Glutamatergic neuron (in vitro differentiated cells): ENCODE results near the gene SLAMF7. TPM values are rescaled to one million over a fixed set of nuclear protein-coding genes. Genes with fewer than 3 reads are reported as not detected.
"Not testable (repeated sequence)": the region's sequence is repeated elsewhere in the genome, so short reads cannot be mapped to it uniquely, and the experiment has no call there.

Experiments
- DNase-seq: peaks from one replicate; pipeline ENCODE4 v3.0.0; 2022
- H3K27ac Mint-ChIP-seq: one replicate; pipeline ENCODE4 v1.8.0; 2020; ENCODE audit warnings: mild to moderate bottlenecking, mixed read lengths, inconsistent platforms; ENCODE audit not compliant: unreplicated experiment
- H3K27me3 Mint-ChIP-seq: one replicate; pipeline ENCODE4 v1.8.0; 2020; ENCODE audit warnings: mild to moderate bottlenecking, moderate library complexity, mixed read lengths, inconsistent platforms; ENCODE audit not compliant: unreplicated experiment
- H3K36me3 Mint-ChIP-seq: one replicate; pipeline ENCODE4 v1.8.0; 2020; ENCODE audit warnings: mild to moderate bottlenecking, mixed read lengths, inconsistent platforms; ENCODE audit not compliant: unreplicated experiment
- H3K4me1 Mint-ChIP-seq: one replicate; pipeline ENCODE4 v1.8.0; 2020; ENCODE audit warnings: mild to moderate bottlenecking, low read depth, mixed read lengths, inconsistent platforms; ENCODE audit not compliant: unreplicated experiment
- H3K4me3 Mint-ChIP-seq: one replicate; pipeline ENCODE4 v1.8.0; 2020; ENCODE audit warnings: mild to moderate bottlenecking, mixed read lengths, inconsistent platforms; ENCODE audit not compliant: unreplicated experiment
- H3K9me3 Mint-ChIP-seq: one replicate; pipeline ENCODE4 v1.8.0; 2020; ENCODE audit warnings: mild to moderate bottlenecking, moderate library complexity, mixed read lengths, inconsistent platforms; ENCODE audit not compliant: unreplicated experiment
- CTCF ChIP-seq: fragments of 200-600 bp; sonication (generic); IDR thresholded peaks from one replicate; pipeline ENCODE4 v1.5.0; 2021; ENCODE audit not compliant: partially characterized antibody, unreplicated experiment
- total RNA-seq: library from RNA; stranded (reverse); fragmentation: NEBNext Ultra II Directional; extraction: Animal tissue kit (Norgen Biotek cat#: 25700); gene quantifications from one replicate; pipeline ENCODE4 v1.2.1, GENCODE V29; 2021; ENCODE audit not compliant: unreplicated experiment

Gene SLAMF7
- total RNA-seq, 1 donor from 2014 or later = not detected

DNA sequence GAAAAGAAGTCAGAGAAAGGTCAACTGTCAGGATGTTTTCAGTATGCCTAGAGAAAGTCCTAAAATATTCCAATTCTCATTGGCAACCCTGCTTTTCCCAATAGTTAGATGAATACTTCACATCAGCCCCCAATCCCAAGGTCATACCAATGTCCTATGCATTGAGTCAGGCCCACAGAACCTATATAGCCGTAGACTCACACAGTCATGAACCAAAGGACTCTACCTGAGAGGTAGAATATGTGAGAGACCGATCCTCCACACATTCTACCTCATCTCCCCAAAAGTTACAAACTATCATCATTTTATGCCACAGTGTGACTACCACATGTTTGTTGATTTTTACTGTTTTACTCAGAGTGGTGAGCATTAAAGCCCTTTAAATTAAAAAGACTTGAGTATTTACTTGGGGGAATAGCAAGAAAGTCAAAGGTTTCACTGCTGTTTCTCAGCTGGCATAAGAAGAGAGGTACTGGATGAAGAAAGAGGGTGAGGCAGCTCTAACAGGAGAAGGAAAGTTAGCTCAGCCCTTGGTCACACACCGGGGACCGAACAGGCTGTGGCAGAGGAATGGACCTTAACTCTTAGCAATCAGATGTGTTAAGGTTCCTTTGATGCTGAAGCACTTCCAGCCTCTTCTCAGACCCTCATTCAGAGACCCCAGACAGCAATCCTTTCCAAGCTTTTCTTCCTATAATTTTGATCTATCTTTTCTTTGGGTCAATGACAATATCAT lies 28.4 kb upstream of the SLAMF7 start:
- no peak for DNase-seq
- Mint-ChIP-seq H3K36me3 (no peaks in the 10 kb centered on the region), H3K27me3 (no peaks in the 10 kb centered on the region), H3K4me1 (no peaks in the 10 kb centered on the region), H3K27ac (no peak overlapping the region), H3K4me3 (no peak overlapping the region), H3K9me3 (no peaks in the 10 kb centered on the region)
- no peak for TF ChIP-seq CTCF

DNA sequence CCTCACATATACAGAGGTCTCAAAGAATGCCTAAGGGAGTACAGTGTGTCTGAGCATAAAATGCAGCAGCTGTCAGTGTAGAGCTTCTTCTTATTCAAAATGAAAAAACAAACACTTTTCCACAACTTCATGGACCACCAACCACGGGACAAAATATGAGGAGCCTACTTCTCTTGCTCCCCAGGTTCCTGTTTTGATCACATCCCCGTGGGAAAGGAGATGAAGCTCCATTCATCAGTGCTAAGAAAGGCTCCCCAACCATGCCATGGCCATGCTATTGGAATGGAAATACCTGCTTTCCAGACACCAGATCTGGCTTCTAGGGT lies 27.8 kb upstream of the SLAMF7 start:
- H3K27me3 Mint-ChIP-seq = no peaks in the 10 kb centered on the region
- H3K4me3 Mint-ChIP-seq = no peak overlapping the region
- H3K36me3 Mint-ChIP-seq = no peaks in the 10 kb centered on the region
- no peaks in the 10 kb centered on the region for H3K4me1 Mint-ChIP-seq
- no peak for TF ChIP-seq CTCF
- no peaks in the 10 kb centered on the region for H3K9me3 Mint-ChIP-seq
- H3K27ac Mint-ChIP-seq = no peak overlapping the region
- no peak for DNase-seq

- Mint-ChIP-seq H3K4me3 (no peak within 1 kb of the TSS), H3K4me1 (no peaks in the 10 kb centered on the region), H3K27me3 (no peaks in the 10 kb centered on the region), H3K36me3 (no peaks in the 10 kb centered on the region), H3K27ac (no peak within 1 kb of the TSS), H3K9me3 (no peaks in the 10 kb centered on the region)
- DNase-seq = no peak
- TF ChIP-seq CTCF = no peak
Measured at GRCh38 chr1:160711602-160712311, 27.3 kb upstream of the SLAMF7 start, which contains the start of gene CD48. Gene CD48 (minus strand): TSS chr1:160711822. CDS start chr1:160711763, 59 bp downstream.

GRCh38 chr1:160712525-160713080 lies 26.4 kb upstream of the SLAMF7 start:
- not testable (repeated sequence) for H3K4me1 Mint-ChIP-seq, H3K36me3 Mint-ChIP-seq, H3K27ac Mint-ChIP-seq, DNase-seq, H3K4me3 Mint-ChIP-seq, H3K9me3 Mint-ChIP-seq, H3K27me3 Mint-ChIP-seq

GRCh38 chr1:160713161-160713560 lies 25.9 kb upstream of the SLAMF7 start:
- Mint-ChIP-seq H3K27me3 (no peaks in the 10 kb centered on the region), H3K27ac (no peak overlapping the region), H3K36me3 (no peaks in the 10 kb centered on the region), H3K9me3 (no peaks in the 10 kb centered on the region), H3K4me3 (no peak overlapping the region), H3K4me1 (no peaks in the 10 kb centered on the region)
- DNase-seq = no peak
- no peak for TF ChIP-seq CTCF

DNA sequence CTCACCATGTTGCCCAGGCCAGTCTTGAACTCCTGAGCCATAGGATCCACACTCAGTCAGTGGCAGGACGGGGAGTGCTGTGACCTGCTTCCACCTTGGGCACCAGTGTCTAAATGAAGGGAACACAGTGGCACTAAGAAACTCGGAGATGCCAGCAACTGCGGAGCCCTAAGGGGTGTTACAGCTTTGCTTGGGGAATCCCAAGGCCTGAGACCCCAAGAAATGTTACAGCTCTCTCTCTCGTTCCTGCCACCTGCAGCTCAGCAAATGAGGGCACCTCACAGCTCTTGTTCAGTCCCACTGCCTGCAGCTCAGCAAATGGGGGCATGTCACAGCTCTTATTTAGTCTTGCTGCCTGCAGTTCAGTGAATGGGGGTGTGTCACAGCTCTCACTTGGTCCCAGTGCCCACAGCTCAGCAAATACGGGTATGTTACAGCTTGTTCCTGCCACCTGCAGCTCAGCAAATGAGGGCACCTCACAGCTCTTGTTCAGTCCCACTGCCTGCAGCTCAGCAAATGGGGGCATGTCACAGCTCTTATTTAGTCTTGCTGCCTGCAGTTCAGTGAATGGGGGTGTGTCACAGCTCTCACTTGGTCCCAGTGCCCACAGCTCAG lies 24.9 kb upstream of the SLAMF7 start:
- not testable (repeated sequence) for H3K4me3 Mint-ChIP-seq, DNase-seq, H3K27me3 Mint-ChIP-seq, H3K4me1 Mint-ChIP-seq, H3K36me3 Mint-ChIP-seq, H3K9me3 Mint-ChIP-seq, H3K27ac Mint-ChIP-seq
